GM18520 (cell line): ENCODE data around the gene RIOK3.
"Not testable (repeated sequence)": the region's sequence is repeated elsewhere in the genome, so short reads cannot be mapped to it uniquely, and the experiment has no call there.

Experiments used
- ATAC-seq: cut with Tn5 transposase; IDR thresholded peaks from one replicate; pipeline ENCODE4 v1.9.1; 2021; ENCODE audit not compliant: unreplicated experiment

Gene RIOK3

GRCh38 chr18:23452728-23453679, at the start of gene RIOK3:
Gene RIOK3, plus strand, starts transcription at chr18:23453287. Its CDS starts 153 bp downstream, at chr18:23453440.
- peak; percentile 98 for ATAC-seq

DNA sequence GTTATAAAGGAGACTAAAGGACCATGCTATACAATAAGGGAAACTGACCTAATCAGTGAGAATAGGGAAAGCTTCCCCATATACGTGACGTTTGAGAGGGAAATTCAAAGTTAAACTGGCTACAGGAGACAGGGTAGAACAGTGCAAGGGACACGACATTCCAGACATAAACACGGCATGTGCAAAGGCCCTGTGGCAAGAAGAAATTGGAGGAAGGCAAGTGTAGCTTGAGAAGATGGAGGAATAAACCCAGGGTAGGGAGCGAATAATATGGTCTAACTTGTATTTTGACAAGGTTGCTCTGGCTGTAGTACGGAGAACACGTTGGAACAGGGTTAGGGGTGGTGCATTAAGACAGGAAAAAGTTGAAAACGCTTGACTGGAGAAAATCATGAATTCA, 49.8 kb upstream of the RIOK3 start:
- no peak for ATAC-seq

DNA sequence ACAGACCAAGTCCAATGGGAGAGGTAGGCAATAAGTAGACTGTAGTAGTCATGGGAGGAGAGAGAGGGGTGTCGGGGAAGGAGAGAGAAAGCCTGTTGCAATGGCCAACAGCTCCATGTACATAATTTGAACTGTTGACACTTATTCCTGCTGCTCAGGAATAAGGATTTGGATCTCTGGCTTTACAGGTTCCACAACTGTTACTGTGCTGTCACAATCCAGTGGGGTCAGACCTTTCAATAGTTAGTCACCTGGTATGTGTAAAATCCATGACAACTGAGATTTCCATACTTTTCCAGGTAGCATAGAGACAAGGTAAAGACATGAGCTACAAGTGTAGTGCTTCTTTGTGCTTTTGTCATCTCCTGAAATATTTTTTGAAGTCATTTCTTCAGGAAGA, 47.5 kb upstream of the RIOK3 start:
- no peak for ATAC-seq

DNA sequence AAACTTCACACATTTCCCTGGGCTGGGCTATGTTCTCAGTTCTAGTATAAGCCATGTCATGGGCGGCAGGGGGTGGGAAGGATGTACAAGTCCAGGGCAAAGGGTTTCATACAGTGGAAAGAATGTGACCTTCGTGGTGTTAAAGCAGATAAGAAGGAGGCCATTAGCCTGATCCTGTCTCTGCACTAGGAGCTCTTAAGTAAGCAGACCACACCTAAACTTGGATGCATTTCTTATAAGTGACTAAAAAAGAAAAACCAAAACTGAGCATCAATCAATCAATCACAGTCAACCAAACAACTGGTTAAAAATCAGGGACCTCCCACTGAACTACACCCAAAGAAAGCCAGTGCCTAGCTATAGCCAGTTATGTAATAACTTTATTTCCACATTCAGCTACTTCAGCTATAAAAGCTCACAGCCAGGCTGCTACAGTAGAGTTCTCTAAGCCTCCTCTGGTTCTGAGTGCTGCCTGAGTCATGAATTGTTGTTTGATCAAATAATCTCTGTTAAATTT, 46.8 kb upstream of the RIOK3 start:
- ATAC-seq, result no peak

GRCh38 chr18:23412351-23412964, 40.6 kb upstream of the RIOK3 start:
- ATAC-seq, result no peak

DNA sequence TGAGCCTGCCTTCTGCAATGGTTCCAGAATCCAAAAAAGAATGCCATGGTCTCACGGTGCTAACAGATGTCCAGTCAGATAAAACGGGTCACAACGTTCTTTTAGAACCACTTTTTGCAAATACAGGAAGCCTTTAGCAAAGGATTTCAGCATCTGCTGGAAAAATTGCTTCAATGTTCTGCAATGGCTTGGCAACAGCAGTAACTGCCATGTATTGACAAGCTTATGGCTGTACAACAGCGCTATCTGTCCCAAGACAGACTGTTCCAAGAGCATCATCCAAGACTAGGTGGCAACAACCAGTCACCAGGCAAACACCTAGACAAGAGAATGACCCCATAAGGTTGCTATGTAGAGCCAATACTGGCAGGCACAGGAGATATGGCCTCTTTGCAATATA, 37.6 kb upstream of the RIOK3 start:
- no peak for ATAC-seq

- ATAC-seq, result no peak
These were observed 36.8 kb upstream of the RIOK3 start for GRCh38 chr18:23416298-23416697.

DNA sequence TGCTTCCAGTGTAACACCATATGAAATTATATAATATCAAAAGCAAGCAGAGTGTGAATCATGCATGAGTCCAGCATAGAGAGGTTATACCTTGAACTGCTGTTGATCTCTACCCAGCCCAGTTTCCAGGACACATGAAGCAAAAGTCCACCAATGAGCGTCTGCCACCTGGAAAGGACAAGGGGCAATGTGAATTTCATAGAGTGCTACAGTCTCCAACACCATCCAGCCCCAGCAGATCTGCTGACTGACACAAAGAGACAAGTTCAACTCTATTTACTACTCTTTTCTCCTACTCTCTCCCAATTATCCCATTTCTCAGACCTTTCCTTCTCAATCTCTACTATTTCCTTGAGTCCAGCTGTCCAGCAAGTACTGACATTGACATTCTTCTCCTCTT, 31.8 kb upstream of the RIOK3 start:
- no peak for ATAC-seq

DNA sequence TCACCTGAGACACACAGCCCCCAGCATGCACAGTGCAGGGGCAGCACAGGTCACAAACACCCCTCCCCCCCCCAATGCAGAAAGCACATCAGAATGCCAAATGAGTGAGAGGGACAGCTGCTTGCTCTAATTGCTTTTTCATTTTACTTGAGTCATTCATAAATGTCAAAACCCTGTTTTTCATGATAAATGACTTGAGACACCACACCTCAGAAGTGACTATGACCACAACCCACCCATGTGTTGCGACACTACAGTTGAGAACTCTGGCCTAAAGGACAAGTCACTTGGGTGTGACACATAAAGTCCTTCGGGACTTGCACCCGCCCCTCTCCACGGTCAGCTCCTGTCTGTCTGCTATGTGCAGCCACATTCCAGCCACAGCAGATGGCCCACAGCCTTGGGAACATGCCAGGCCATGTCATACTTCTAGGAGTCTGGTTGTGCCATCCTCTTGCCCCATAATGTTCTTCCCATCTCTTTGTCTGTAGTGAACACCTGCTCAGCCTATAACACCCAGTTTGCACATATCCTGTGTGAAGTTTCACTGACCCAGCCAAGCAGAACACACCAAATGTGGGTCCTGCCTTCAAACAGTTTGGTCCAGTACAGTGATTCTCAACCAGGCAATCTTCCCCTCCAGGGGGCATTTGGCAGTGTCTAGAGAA, 30.2 kb upstream of the RIOK3 start:
- peak; percentile 88 for ATAC-seq

DNA sequence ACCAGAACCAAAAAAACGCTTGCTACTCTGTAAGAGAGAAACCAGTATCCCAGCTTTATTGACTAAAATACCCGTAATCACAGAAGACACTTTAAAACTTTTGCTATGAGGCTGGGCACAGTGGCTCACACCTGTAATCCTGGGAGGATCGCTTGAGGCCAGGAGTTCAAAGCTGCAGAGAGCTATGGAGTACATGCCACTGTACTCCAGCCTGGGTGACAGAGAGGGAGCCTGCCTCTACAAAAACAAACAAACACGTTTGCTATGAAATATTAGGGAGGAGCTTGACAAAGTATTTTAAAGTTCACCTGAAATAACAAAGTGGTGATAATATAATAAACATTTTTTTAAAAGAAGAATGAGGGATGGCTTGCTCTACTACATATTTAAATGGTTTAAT, 28.5 kb upstream of the RIOK3 start:
- no peak for ATAC-seq

DNA sequence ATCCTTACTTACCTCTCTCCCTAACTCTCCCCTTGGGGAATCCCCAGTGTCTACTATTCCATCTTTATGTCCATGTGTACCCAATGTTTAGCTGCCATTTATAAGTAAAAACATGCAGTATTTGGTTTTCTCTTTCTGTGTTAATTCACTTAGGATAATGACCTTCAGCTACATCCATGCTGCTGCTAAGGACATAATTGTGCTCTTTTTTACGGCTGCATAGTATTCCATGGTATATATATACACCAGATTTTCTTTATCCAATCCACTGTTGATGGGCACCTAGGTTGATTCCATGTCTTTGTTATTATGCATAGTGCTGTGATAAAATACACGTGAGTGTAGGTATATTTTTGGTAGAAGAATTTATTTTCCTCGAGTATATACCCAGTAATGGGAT, 24.3 kb upstream of the RIOK3 start:
- ATAC-seq, result no peak

DNA sequence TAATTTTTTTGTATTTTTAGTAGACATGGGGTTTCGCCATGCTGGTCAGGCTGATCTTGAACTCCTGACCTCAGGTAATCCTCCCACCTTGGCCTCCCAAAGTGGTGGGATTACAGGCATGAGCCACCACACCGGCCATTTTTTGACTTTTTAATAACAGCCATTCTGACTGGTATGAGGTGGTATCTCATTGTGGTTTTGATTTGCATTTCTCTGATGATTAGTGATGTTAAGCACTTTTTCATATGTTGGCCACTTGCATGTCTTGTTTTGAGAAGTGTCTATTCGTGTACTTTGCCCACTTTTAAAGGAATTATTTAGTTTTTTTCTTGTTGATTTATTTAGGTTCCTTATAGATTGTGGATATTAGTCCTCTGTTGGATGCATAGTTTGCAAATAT, 23.5 kb upstream of the RIOK3 start:
- ATAC-seq, result not testable (repeated sequence)

- ATAC-seq, result no peak
These were observed 19.7 kb upstream of the RIOK3 start for GRCh38 chr18:23433360-23433759.

- peak; percentile 92 for ATAC-seq
These were observed 15.6 kb upstream of the RIOK3 start for GRCh38 chr18:23437357-23438045.

- no peak for ATAC-seq
These were observed 15.1 kb upstream of the RIOK3 start for GRCh38 chr18:23438046-23438377.

GRCh38 chr18:23438608-23439366, 14.3 kb upstream of the RIOK3 start:
- no peak for ATAC-seq

DNA sequence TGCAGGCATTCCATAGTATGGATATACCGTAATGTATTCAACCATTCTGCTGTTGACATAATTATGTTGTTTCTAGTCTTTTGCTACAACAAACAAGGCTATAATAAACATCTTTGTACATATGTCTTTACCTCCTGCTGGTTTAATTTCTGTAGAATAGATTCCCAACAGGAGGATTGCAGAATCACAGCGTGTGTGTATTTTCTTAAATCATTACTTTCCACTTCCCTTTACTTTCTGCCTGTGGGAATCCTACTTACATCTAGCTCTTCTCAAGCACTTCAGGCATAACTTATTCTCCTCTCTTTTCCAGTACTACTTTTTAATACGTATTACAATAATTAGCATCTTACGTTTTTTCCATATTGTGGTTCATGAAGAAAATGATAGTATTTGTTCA, 13.0 kb upstream of the RIOK3 start:
- ATAC-seq, result no peak

- no peak for ATAC-seq
These were observed 10.1 kb upstream of the RIOK3 start for GRCh38 chr18:23442958-23443357.

GRCh38 chr18:23448291-23448690, 4.8 kb upstream of the RIOK3 start:
- ATAC-seq, result no peak

DNA sequence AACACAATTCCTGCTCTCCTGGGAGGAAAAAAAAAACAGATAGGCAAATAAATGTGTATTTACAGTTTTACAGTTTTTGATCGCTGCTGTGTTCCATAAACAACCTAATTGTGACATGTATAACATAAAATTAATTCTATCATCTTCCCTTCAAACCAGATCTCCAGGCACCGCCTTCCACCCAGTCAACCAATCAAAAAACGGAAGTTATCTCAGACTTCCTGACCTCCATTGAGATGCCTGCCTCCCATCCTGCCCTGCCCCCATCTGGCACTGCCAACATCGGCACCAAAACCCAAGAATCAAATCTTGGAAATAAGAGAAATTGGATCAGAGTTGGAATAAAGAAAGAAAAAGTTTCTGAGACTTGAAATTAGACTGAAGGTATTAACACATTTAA, 3.1 kb upstream of the RIOK3 start:
- no peak for ATAC-seq
